ENCODE measurements around the gene LTBP1.

LTBP1 gene

GRCh38 chr2:33190393-33190937, 243.7 kb downstream of the LTBP1 start:
- Mint-ChIP-seq H3K4me3 (no peak overlapping the region), H3K27me3 (ENCODE audit: low read depth) (peaks cover 7% of the 10 kb centered on the region), H3K36me3 (ENCODE audit: low read depth) (no peaks in the 10 kb centered on the region), H3K9me3 (no peaks in the 10 kb centered on the region), H3K4me1 (ENCODE audit: low read depth) (peaks cover 5% of the 10 kb centered on the region), H3K27ac (no peak overlapping the region)
- DNase-seq (ENCODE audit: low spot score), result no peak

- H3K9me3 Mint-ChIP-seq, result no peaks in the 10 kb centered on the region
- H3K27me3 Mint-ChIP-seq (ENCODE audit: low read depth), result peaks cover 7% of the 10 kb centered on the region
- no peak overlapping the region for H3K27ac Mint-ChIP-seq
- no peaks in the 10 kb centered on the region for H3K4me1 Mint-ChIP-seq (ENCODE audit: low read depth)
- DNase-seq (ENCODE audit: low spot score), result no peak
- H3K4me3 Mint-ChIP-seq, result no peak overlapping the region
- no peaks in the 10 kb centered on the region for H3K36me3 Mint-ChIP-seq (ENCODE audit: low read depth)
Measured at GRCh38 chr2:33195891-33196290, 249.1 kb downstream of the LTBP1 start.

- peaks cover 7% of the 10 kb centered on the region for H3K27me3 Mint-ChIP-seq (ENCODE audit: low read depth)
- no peak for DNase-seq (ENCODE audit: low spot score)
- no peak overlapping the region for H3K4me3 Mint-ChIP-seq
- no peak overlapping the region for H3K27ac Mint-ChIP-seq
- H3K36me3 Mint-ChIP-seq (ENCODE audit: low read depth), result no peaks in the 10 kb centered on the region
- no peaks in the 10 kb centered on the region for H3K9me3 Mint-ChIP-seq
- H3K4me1 Mint-ChIP-seq (ENCODE audit: low read depth), result no peaks in the 10 kb centered on the region
Measured at GRCh38 chr2:33196700-33197099, 249.9 kb downstream of the LTBP1 start.

- Mint-ChIP-seq H3K36me3 (ENCODE audit: low read depth) (no peaks in the 10 kb centered on the region), H3K4me1 (ENCODE audit: low read depth) (no peaks in the 10 kb centered on the region), H3K9me3 (no peaks in the 10 kb centered on the region), H3K27ac (no peak overlapping the region), H3K27me3 (ENCODE audit: low read depth) (peaks cover 4% of the 10 kb centered on the region), H3K4me3 (no peak overlapping the region)
- DNase-seq (ENCODE audit: low spot score), result no peak
Measured at GRCh38 chr2:33197198-33197938, 250.6 kb downstream of the LTBP1 start.

GRCh38 chr2:33202641-33203522, 256.1 kb downstream of the LTBP1 start:
- no peak overlapping the region for H3K4me3 Mint-ChIP-seq
- H3K27me3 Mint-ChIP-seq (ENCODE audit: low read depth), result peaks cover 4% of the 10 kb centered on the region
- H3K27ac Mint-ChIP-seq, result no peak overlapping the region
- no peaks in the 10 kb centered on the region for H3K4me1 Mint-ChIP-seq (ENCODE audit: low read depth)
- no peaks in the 10 kb centered on the region for H3K36me3 Mint-ChIP-seq (ENCODE audit: low read depth)
- DNase-seq (ENCODE audit: low spot score), result no peak
- no peaks in the 10 kb centered on the region for H3K9me3 Mint-ChIP-seq

GRCh38 chr2:33204945-33205344, 258.2 kb downstream of the LTBP1 start:
- no peak overlapping the region for H3K4me3 Mint-ChIP-seq
- H3K27ac Mint-ChIP-seq, result no peak overlapping the region
- H3K27me3 Mint-ChIP-seq (ENCODE audit: low read depth), result peaks cover 2% of the 10 kb centered on the region
- H3K36me3 Mint-ChIP-seq (ENCODE audit: low read depth), result no peaks in the 10 kb centered on the region
- no peak for DNase-seq (ENCODE audit: low spot score)
- no peaks in the 10 kb centered on the region for H3K9me3 Mint-ChIP-seq
- no peaks in the 10 kb centered on the region for H3K4me1 Mint-ChIP-seq (ENCODE audit: low read depth)

- Mint-ChIP-seq H3K4me3 (no peak overlapping the region), H3K27me3 (ENCODE audit: low read depth) (peaks cover 2% of the 10 kb centered on the region), H3K9me3 (no peaks in the 10 kb centered on the region), H3K27ac (no peak overlapping the region), H3K36me3 (ENCODE audit: low read depth) (no peaks in the 10 kb centered on the region), H3K4me1 (ENCODE audit: low read depth) (no peaks in the 10 kb centered on the region)
- no peak for DNase-seq (ENCODE audit: low spot score)
Measured at GRCh38 chr2:33205693-33206434, 259.1 kb downstream of the LTBP1 start.

GRCh38 chr2:33207151-33207740, 260.5 kb downstream of the LTBP1 start:
- no peak for DNase-seq (ENCODE audit: low spot score)
- no peaks in the 10 kb centered on the region for H3K9me3 Mint-ChIP-seq
- no peaks in the 10 kb centered on the region for H3K4me1 Mint-ChIP-seq (ENCODE audit: low read depth)
- H3K36me3 Mint-ChIP-seq (ENCODE audit: low read depth), result no peaks in the 10 kb centered on the region
- H3K4me3 Mint-ChIP-seq, result no peak overlapping the region
- H3K27ac Mint-ChIP-seq, result no peak overlapping the region
- peaks cover 2% of the 10 kb centered on the region for H3K27me3 Mint-ChIP-seq (ENCODE audit: low read depth)

- Mint-ChIP-seq H3K27me3 (ENCODE audit: low read depth) (peaks cover 3% of the 10 kb centered on the region), H3K36me3 (ENCODE audit: low read depth) (no peaks in the 10 kb centered on the region), H3K4me3 (no peak overlapping the region), H3K27ac (no peak overlapping the region), H3K9me3 (no peaks in the 10 kb centered on the region), H3K4me1 (ENCODE audit: low read depth) (no peaks in the 10 kb centered on the region)
- DNase-seq (ENCODE audit: low spot score), result no peak
Measured at GRCh38 chr2:33208400-33208799, 261.6 kb downstream of the LTBP1 start.

GRCh38 chr2:33209976-33210375, 263.2 kb downstream of the LTBP1 start:
- H3K4me3 Mint-ChIP-seq, result no peak overlapping the region
- no peak for DNase-seq (ENCODE audit: low spot score)
- no peak overlapping the region for H3K27ac Mint-ChIP-seq
- H3K36me3 Mint-ChIP-seq (ENCODE audit: low read depth), result no peaks in the 10 kb centered on the region
- no peaks in the 10 kb centered on the region for H3K4me1 Mint-ChIP-seq (ENCODE audit: low read depth)
- peaks cover 4% of the 10 kb centered on the region for H3K27me3 Mint-ChIP-seq (ENCODE audit: low read depth)
- H3K9me3 Mint-ChIP-seq, result no peaks in the 10 kb centered on the region

GRCh38 chr2:33210626-33211025, 263.9 kb downstream of the LTBP1 start:
- Mint-ChIP-seq H3K27ac (no peak overlapping the region), H3K36me3 (ENCODE audit: low read depth) (no peaks in the 10 kb centered on the region), H3K27me3 (ENCODE audit: low read depth) (peaks cover 4% of the 10 kb centered on the region), H3K4me1 (ENCODE audit: low read depth) (no peaks in the 10 kb centered on the region), H3K4me3 (no peak overlapping the region), H3K9me3 (no peaks in the 10 kb centered on the region)
- no peak for DNase-seq (ENCODE audit: low spot score)

- Mint-ChIP-seq H3K4me1 (ENCODE audit: low read depth) (no peaks in the 10 kb centered on the region), H3K27me3 (ENCODE audit: low read depth) (peaks cover 2% of the 10 kb centered on the region), H3K27ac (no peak overlapping the region), H3K4me3 (no peak overlapping the region), H3K9me3 (no peaks in the 10 kb centered on the region), H3K36me3 (ENCODE audit: low read depth) (no peaks in the 10 kb centered on the region)
- DNase-seq (ENCODE audit: low spot score), result no peak
Measured at GRCh38 chr2:33212151-33212550, 265.4 kb downstream of the LTBP1 start.

GRCh38 chr2:33213244-33213643, 266.5 kb downstream of the LTBP1 start:
- Mint-ChIP-seq H3K27me3 (ENCODE audit: low read depth) (peaks cover 7% of the 10 kb centered on the region), H3K4me3 (no peak overlapping the region), H3K27ac (no peak overlapping the region), H3K4me1 (ENCODE audit: low read depth) (no peaks in the 10 kb centered on the region), H3K9me3 (no peaks in the 10 kb centered on the region), H3K36me3 (ENCODE audit: low read depth) (no peaks in the 10 kb centered on the region)
- no peak for DNase-seq (ENCODE audit: low spot score)
